Measurements from ENCODE around the gene SMC1B. TPM values are rescaled to one million over a fixed set of nuclear protein-coding genes. Genes with fewer than 3 reads are reported as not detected.
A peak's percentile ranks its signal among the peaks of the same experiment; 100 is the strongest.

SMC1B gene
- total and polyA plus RNA-seq, 2 experiments from 2014 or later = 0.10 TPM; not detected in 1

DNA sequence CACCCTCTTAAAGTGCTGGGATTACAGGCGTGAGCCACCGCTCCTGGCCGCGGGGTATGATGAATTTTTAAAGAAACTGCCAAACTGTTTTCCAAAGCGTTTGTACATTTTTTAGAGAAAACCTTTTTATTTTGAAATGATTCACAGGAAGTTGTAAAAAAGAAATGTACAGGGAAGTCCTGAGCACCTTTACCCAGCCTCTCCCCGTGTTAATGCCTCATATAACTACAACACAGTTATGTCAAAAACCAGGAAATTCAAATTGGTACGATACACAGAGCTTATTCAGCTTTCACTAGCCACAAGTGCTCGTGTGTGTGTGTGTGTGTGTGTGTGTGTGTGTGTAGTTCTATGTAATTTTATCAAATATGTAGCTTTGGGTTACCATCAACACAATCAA is 110.6 kb downstream of the SMC1B start (continued):
- TF ChIP-seq EZH2 (IDR thresholded peaks at IDR 0.05; ENCODE audit: low read depth, unreplicated experiment) = no peak

DNA sequence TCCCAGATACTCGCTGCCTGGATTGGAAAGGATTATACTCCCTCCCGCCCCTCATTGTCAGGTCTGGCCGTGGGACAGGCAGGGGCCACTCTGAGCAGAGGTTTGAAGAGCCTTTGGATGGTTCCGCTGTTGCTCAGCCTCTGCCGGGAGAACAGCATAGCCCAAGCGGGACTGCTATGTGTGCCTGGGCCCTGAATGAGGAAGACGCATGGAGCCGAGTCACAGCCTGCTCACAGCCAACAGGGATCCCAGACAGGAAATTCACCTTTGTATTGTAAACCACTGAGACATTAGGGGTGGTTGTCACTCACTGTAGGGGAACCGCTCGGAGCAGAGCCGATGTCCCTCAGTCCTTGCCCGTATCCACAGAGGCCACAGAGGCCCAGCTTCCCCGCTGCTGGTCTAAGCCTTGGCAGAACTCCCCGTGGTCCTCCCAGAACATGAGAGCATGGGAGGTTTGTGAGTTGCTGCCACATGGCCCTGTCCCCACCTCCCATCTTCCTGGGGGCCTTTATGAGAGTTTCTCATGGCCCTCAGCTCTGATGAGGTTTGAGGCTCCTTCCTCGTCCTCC is 114.4 kb downstream of the SMC1B start:
- no peak overlapping the region for H3K4me3 Mint-ChIP-seq
- Histone ChIP-seq H3K4me2 (no peak overlapping the region), H3K27me3 (ENCODE audit: insufficient read depth) (no peaks in the 10 kb centered on the region), H3K4me1 (ENCODE audit: insufficient read depth) (peaks cover 8% of the 10 kb centered on the region; the same call in 1 of the 2 replicates), H3K27ac (ENCODE audit: low read depth) (no peak overlapping the region), H3K36me3 (ENCODE audit: insufficient read depth) (no peaks in the 10 kb centered on the region), H4K20me1 (replicated peaks; ENCODE audit: insufficient read depth) (no peaks in the 10 kb centered on the region), H3F3A (replicated peaks; ENCODE audit: low read depth) (no peaks in the 10 kb centered on the region), H3K79me2 (replicated peaks; ENCODE audit: insufficient read depth) (no peaks in the 10 kb centered on the region), H3K9me2 (ENCODE audit: insufficient read depth) (no peaks in the 10 kb centered on the region), H2AFZ (peak overlapping the region; percentile 99), H3K4me3 (no peak overlapping the region)
- no peak overlapping the region for H3K27ac Mint-ChIP-seq
- peaks cover 11% of the 10 kb centered on the region for H3K27me3 Mint-ChIP-seq (ENCODE audit: insufficient read depth, low read depth, poor library complexity)
- H3K9me3 Mint-ChIP-seq = no peaks in the 10 kb centered on the region
- TF ChIP-seq ZNF114 (CRISPR knock-in tag; IDR thresholded peaks at IDR 0.05) (no peak), STAT1 (IDR thresholded peaks at IDR 0.05; ENCODE audit: unreplicated experiment) (no peak), CREB1 (CRISPR knock-in tag; IDR thresholded peaks at IDR 0.05; ENCODE audit: low read depth) (no peak), EZH2phosphoT487 (IDR thresholded peaks at IDR 0.05; ENCODE audit: unreplicated experiment) (no peak), ETS1 (IDR thresholded peaks at IDR 0.05) (no peak), POLR2AphosphoS5 (IDR thresholded peaks at IDR 0.05; ENCODE audit: low read depth) (no peak), EZH2 (IDR thresholded peaks at IDR 0.05; ENCODE audit: low read depth, unreplicated experiment) (no peak), JUNB (IDR thresholded peaks at IDR 0.05; ENCODE audit: unreplicated experiment) (no peak), NANOG (IDR thresholded peaks at IDR 0.05; ENCODE audit: borderline replicate concordance) (no peak), ZNF331 (CRISPR knock-in tag; IDR thresholded peaks at IDR 0.05; ENCODE audit: low read depth) (no peak)
- TF ChIP-seq, protein P1, sequence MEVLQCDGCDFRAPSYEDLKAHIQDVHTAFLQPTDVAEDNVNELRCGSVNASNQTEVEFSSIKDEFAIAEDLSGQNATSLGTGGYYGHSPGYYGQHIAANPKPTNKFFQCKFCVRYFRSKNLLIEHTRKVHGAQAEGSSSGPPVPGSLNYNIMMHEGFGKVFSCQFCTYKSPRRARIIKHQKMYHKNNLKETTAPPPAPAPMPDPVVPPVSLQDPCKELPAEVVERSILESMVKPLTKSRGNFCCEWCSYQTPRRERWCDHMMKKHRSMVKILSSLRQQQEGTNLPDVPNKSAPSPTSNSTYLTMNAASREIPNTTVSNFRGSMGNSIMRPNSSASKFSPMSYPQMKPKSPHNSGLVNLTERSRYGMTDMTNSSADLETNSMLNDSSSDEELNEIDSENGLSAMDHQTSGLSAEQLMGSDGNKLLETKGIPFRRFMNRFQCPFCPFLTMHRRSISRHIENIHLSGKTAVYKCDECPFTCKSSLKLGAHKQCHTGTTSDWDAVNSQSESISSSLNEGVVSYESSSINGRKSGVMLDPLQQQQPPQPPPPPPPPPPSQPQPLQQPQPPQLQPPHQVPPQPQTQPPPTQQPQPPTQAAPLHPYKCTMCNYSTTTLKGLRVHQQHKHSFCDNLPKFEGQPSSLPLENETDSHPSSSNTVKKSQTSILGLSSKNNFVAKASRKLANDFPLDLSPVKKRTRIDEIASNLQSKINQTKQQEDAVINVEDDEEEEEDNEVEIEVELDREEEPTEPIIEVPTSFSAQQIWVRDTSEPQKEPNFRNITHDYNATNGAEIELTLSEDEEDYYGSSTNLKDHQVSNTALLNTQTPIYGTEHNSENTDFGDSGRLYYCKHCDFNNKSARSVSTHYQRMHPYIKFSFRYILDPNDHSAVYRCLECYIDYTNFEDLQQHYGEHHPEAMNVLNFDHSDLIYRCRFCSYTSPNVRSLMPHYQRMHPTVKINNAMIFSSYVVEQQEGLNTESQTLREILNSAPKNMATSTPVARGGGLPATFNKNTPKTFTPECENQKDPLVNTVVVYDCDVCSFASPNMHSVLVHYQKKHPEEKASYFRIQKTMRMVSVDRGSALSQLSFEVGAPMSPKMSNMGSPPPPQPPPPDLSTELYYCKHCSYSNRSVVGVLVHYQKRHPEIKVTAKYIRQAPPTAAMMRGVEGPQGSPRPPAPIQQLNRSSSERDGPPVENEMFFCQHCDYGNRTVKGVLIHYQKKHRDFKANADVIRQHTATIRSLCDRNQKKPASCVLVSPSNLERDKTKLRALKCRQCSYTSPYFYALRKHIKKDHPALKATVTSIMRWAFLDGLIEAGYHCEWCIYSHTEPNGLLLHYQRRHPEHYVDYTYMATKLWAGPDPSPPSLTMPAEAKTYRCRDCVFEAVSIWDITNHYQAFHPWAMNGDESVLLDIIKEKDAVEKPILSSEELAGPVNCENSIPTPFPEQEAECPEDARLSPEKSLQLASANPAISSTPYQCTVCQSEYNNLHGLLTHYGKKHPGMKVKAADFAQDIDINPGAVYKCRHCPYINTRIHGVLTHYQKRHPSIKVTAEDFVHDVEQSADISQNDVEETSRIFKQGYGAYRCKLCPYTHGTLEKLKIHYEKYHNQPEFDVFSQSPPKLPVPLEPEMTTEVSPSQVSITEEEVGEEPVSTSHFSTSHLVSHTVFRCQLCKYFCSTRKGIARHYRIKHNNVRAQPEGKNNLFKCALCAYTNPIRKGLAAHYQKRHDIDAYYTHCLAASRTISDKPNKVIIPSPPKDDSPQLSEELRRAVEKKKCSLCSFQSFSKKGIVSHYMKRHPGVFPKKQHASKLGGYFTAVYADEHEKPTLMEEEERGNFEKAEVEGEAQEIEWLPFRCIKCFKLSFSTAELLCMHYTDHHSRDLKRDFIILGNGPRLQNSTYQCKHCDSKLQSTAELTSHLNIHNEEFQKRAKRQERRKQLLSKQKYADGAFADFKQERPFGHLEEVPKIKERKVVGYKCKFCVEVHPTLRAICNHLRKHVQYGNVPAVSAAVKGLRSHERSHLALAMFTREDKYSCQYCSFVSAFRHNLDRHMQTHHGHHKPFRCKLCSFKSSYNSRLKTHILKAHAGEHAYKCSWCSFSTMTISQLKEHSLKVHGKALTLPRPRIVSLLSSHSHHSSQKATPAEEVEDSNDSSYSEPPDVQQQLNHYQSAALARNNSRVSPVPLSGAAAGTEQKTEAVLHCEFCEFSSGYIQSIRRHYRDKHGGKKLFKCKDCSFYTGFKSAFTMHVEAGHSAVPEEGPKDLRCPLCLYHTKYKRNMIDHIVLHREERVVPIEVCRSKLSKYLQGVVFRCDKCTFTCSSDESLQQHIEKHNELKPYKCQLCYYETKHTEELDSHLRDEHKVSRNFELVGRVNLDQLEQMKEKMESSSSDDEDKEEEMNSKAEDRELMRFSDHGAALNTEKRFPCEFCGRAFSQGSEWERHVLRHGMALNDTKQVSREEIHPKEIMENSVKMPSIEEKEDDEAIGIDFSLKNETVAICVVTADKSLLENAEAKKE (CRISPR knock-in tag; IDR thresholded peaks at IDR 0.05) = no peak
- TF ChIP-seq, protein P2, sequence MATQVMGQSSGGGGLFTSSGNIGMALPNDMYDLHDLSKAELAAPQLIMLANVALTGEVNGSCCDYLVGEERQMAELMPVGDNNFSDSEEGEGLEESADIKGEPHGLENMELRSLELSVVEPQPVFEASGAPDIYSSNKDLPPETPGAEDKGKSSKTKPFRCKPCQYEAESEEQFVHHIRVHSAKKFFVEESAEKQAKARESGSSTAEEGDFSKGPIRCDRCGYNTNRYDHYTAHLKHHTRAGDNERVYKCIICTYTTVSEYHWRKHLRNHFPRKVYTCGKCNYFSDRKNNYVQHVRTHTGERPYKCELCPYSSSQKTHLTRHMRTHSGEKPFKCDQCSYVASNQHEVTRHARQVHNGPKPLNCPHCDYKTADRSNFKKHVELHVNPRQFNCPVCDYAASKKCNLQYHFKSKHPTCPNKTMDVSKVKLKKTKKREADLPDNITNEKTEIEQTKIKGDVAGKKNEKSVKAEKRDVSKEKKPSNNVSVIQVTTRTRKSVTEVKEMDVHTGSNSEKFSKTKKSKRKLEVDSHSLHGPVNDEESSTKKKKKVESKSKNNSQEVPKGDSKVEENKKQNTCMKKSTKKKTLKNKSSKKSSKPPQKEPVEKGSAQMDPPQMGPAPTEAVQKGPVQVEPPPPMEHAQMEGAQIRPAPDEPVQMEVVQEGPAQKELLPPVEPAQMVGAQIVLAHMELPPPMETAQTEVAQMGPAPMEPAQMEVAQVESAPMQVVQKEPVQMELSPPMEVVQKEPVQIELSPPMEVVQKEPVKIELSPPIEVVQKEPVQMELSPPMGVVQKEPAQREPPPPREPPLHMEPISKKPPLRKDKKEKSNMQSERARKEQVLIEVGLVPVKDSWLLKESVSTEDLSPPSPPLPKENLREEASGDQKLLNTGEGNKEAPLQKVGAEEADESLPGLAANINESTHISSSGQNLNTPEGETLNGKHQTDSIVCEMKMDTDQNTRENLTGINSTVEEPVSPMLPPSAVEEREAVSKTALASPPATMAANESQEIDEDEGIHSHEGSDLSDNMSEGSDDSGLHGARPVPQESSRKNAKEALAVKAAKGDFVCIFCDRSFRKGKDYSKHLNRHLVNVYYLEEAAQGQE (IDR thresholded peaks at IDR 0.05; ENCODE audit: unreplicated experiment) = no peak
- TF ChIP-seq, protein P3, sequence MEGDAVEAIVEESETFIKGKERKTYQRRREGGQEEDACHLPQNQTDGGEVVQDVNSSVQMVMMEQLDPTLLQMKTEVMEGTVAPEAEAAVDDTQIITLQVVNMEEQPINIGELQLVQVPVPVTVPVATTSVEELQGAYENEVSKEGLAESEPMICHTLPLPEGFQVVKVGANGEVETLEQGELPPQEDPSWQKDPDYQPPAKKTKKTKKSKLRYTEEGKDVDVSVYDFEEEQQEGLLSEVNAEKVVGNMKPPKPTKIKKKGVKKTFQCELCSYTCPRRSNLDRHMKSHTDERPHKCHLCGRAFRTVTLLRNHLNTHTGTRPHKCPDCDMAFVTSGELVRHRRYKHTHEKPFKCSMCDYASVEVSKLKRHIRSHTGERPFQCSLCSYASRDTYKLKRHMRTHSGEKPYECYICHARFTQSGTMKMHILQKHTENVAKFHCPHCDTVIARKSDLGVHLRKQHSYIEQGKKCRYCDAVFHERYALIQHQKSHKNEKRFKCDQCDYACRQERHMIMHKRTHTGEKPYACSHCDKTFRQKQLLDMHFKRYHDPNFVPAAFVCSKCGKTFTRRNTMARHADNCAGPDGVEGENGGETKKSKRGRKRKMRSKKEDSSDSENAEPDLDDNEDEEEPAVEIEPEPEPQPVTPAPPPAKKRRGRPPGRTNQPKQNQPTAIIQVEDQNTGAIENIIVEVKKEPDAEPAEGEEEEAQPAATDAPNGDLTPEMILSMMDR (conservative IDR thresholded peaks at IDR 0.05; ENCODE audit: low read depth in 2 of 2) = no peak
- no peaks in the 10 kb centered on the region for H3K36me3 Mint-ChIP-seq (ENCODE audit: low read depth)
- peaks cover 15% of the 10 kb centered on the region for H3K4me1 Mint-ChIP-seq
- DNase-seq (ENCODE audit: low spot score) (peak; percentile 50), ATAC-seq (peak; percentile 88)
